ENCODE data around the gene MPHOSPH9.

Gene MPHOSPH9

GRCh38 chr12:123132951-123133619 lies 99.9 kb downstream of the MPHOSPH9 start:
- Histone ChIP-seq H4K91ac (ENCODE audit: low read length) (no peak overlapping the region), H3K18ac (ENCODE audit: low read depth in 1 of 2, low read length in 2 of 2) (no peak overlapping the region), H3K27ac (ENCODE audit: low read length, poor library complexity, severe bottlenecking) (no peak overlapping the region), H2BK12ac (ENCODE audit: low read length in 2 of 2) (no peak overlapping the region), H3K36me3 (ENCODE audit: control insufficient read depth in 1 of 2, insufficient read depth in 2 of 2, low read depth in 1 of 2, low read length in 2 of 2) (peaks cover 0 to 3% of the 10 kb centered on the region in 2 experiments), H3K27me3 (ENCODE audit: control insufficient read depth in 1 of 2, insufficient read depth in 1 of 2, low read length in 2 of 2) (no peaks in the 10 kb centered on the region), H3K9me3 (ENCODE audit: control insufficient read depth, low read length) (no peaks in the 10 kb centered on the region), H3K4me1 (ENCODE audit: control insufficient read depth, insufficient read depth, low read depth, low read length) (peaks cover 12% of the 10 kb centered on the region), H2BK15ac (ENCODE audit: low read depth, poor library complexity, severe bottlenecking) (no peak overlapping the region), H3K4me2 (ENCODE audit: low read length, poor library complexity, severe bottlenecking) (no peak overlapping the region), H3K9ac (ENCODE audit: low read length) (no peak overlapping the region), H2BK120ac (ENCODE audit: low read depth, low read length) (no peak overlapping the region), H3K4me3 (ENCODE audit: insufficient read depth in 1 of 2, low read depth in 1 of 2, low read length in 2 of 2) (no peak overlapping the region), H2BK5ac (ENCODE audit: low read depth, low read length, poor library complexity, severe bottlenecking) (no peak overlapping the region), H3K23ac (ENCODE audit: low read length in 2 of 2) (no peak overlapping the region), H2AFZ (ENCODE audit: low read depth, low read length) (no peak overlapping the region), H4K8ac (ENCODE audit: low read length) (no peak overlapping the region), H3K4ac (ENCODE audit: low read depth in 1 of 2, low read length in 2 of 2) (no peak overlapping the region), H3K79me1 (replicated peaks; ENCODE audit: low read length, poor library complexity, severe bottlenecking) (peaks cover 33% of the 10 kb centered on the region), H3K14ac (ENCODE audit: low read length in 2 of 2) (no peak overlapping the region), H2AK5ac (ENCODE audit: low read length, severe bottlenecking) (peak overlapping the region; percentile 20)
- DNase-seq, result no peak
- WGBS, result 97% methylated on average over 2 of the region's 3 CpGs

- peak overlapping the region; percentile 1 to 58 for H3K18ac ChIP-seq (ENCODE audit: low read depth in 1 of 2, low read length in 2 of 2)
- no peak overlapping the region for H2AFZ ChIP-seq (ENCODE audit: low read depth, low read length)
- H3K4me3 ChIP-seq (ENCODE audit: insufficient read depth in 1 of 2, low read depth in 1 of 2, low read length in 2 of 2), result no peak overlapping the region
- no peak for DNase-seq
- H3K14ac ChIP-seq (ENCODE audit: low read length in 2 of 2), result peak overlapping the region in 1 of 2 experiments; percentile 55
- no peak overlapping the region for H2BK120ac ChIP-seq (ENCODE audit: low read depth, low read length)
- no peak overlapping the region for H3K23ac ChIP-seq (ENCODE audit: low read length in 2 of 2)
- no peaks in the 10 kb centered on the region for H3K9me3 ChIP-seq (ENCODE audit: control insufficient read depth, low read length)
- H2BK15ac ChIP-seq (ENCODE audit: low read depth, poor library complexity, severe bottlenecking), result no peak overlapping the region
- peaks cover 0 to 3% of the 10 kb centered on the region in 2 experiments for H3K36me3 ChIP-seq (ENCODE audit: control insufficient read depth in 1 of 2, insufficient read depth in 2 of 2, low read depth in 1 of 2, low read length in 2 of 2)
- no peaks in the 10 kb centered on the region for H3K27me3 ChIP-seq (ENCODE audit: control insufficient read depth in 1 of 2, insufficient read depth in 1 of 2, low read length in 2 of 2)
- H2AK5ac ChIP-seq (ENCODE audit: low read length, severe bottlenecking), result no peak overlapping the region
- no peak overlapping the region for H3K27ac ChIP-seq (ENCODE audit: low read length, poor library complexity, severe bottlenecking)
- no peak overlapping the region for H4K8ac ChIP-seq (ENCODE audit: low read length)
- WGBS, result 92% methylated on average over 12 of the region's 12 CpGs
- H3K4ac ChIP-seq (ENCODE audit: low read depth in 1 of 2, low read length in 2 of 2), result peak overlapping the region in 1 of 2 experiments; percentile 17
- no peak overlapping the region for H2BK5ac ChIP-seq (ENCODE audit: low read depth, low read length, poor library complexity, severe bottlenecking)
- H3K4me1 ChIP-seq (ENCODE audit: control insufficient read depth, insufficient read depth, low read depth, low read length), result peaks cover 16% of the 10 kb centered on the region
- no peak overlapping the region for H3K9ac ChIP-seq (ENCODE audit: low read length)
- peak overlapping the region in 1 of 2 experiments; percentile 51 for H2BK12ac ChIP-seq (ENCODE audit: low read length in 2 of 2)
- H3K4me2 ChIP-seq (ENCODE audit: low read length, poor library complexity, severe bottlenecking), result no peak overlapping the region
- no peak overlapping the region for H4K91ac ChIP-seq (ENCODE audit: low read length)
- H3K79me1 ChIP-seq (replicated peaks; ENCODE audit: low read length, poor library complexity, severe bottlenecking), result peaks cover 30% of the 10 kb centered on the region
Observed at GRCh38 chr12:123131879-123132402, 101.0 kb downstream of the MPHOSPH9 start.

GRCh38 chr12:123131291-123131832 lies 101.6 kb downstream of the MPHOSPH9 start:
- Histone ChIP-seq H2BK5ac (ENCODE audit: low read depth, low read length, poor library complexity, severe bottlenecking) (no peak overlapping the region), H3K36me3 (ENCODE audit: control insufficient read depth in 1 of 2, insufficient read depth in 2 of 2, low read depth in 1 of 2, low read length in 2 of 2) (peaks cover 0 to 3% of the 10 kb centered on the region in 2 experiments), H3K79me1 (replicated peaks; ENCODE audit: low read length, poor library complexity, severe bottlenecking) (peaks cover 30% of the 10 kb centered on the region), H3K18ac (ENCODE audit: low read depth in 1 of 2, low read length in 2 of 2) (peak overlapping the region; percentile 1 to 58), H2BK12ac (ENCODE audit: low read length in 2 of 2) (peak overlapping the region in 1 of 2 experiments; percentile 46), H3K27ac (ENCODE audit: low read length, poor library complexity, severe bottlenecking) (no peak overlapping the region), H3K4me2 (ENCODE audit: low read length, poor library complexity, severe bottlenecking) (no peak overlapping the region), H2AFZ (ENCODE audit: low read depth, low read length) (no peak overlapping the region), H3K9me3 (ENCODE audit: control insufficient read depth, low read length) (no peaks in the 10 kb centered on the region), H2BK15ac (ENCODE audit: low read depth, poor library complexity, severe bottlenecking) (no peak overlapping the region), H4K91ac (ENCODE audit: low read length) (peak overlapping the region; percentile 8), H3K14ac (ENCODE audit: low read length in 2 of 2) (peak overlapping the region in 1 of 2 experiments; percentile 13), H4K8ac (ENCODE audit: low read length) (no peak overlapping the region), H3K4me1 (ENCODE audit: control insufficient read depth, insufficient read depth, low read depth, low read length) (peaks cover 18% of the 10 kb centered on the region), H3K23ac (ENCODE audit: low read length in 2 of 2) (no peak overlapping the region), H3K4me3 (ENCODE audit: insufficient read depth in 1 of 2, low read depth in 1 of 2, low read length in 2 of 2) (no peak overlapping the region), H2BK120ac (ENCODE audit: low read depth, low read length) (no peak overlapping the region), H2AK5ac (ENCODE audit: low read length, severe bottlenecking) (no peak overlapping the region), H3K4ac (ENCODE audit: low read depth in 1 of 2, low read length in 2 of 2) (peak overlapping the region in 1 of 2 experiments; percentile 17), H3K27me3 (ENCODE audit: control insufficient read depth in 1 of 2, insufficient read depth in 1 of 2, low read length in 2 of 2) (no peaks in the 10 kb centered on the region), H3K9ac (ENCODE audit: low read length) (no peak overlapping the region)
- WGBS, result 87% methylated on average over 4 of the region's 4 CpGs
- DNase-seq, result peak; percentile 31

- no peak overlapping the region for H3K23ac ChIP-seq (ENCODE audit: low read length in 2 of 2)
Observed at GRCh38 chr12:123129621-123130020, 103.3 kb downstream of the MPHOSPH9 start.

More at GRCh38 chr12:123129621-123130020, 103.3 kb downstream of the MPHOSPH9 start:
- Histone ChIP-seq H3K4me3 (ENCODE audit: insufficient read depth in 1 of 2, low read depth in 1 of 2, low read length in 2 of 2) (no peak overlapping the region), H3K36me3 (ENCODE audit: control insufficient read depth in 1 of 2, insufficient read depth in 2 of 2, low read depth in 1 of 2, low read length in 2 of 2) (no peaks in the 10 kb centered on the region), H2BK120ac (ENCODE audit: low read depth, low read length) (peak overlapping the region; percentile 54), H2AFZ (ENCODE audit: low read depth, low read length) (no peak overlapping the region), H2AK5ac (ENCODE audit: low read length, severe bottlenecking) (no peak overlapping the region), H3K27me3 (ENCODE audit: control insufficient read depth in 1 of 2, insufficient read depth in 1 of 2, low read length in 2 of 2) (no peaks in the 10 kb centered on the region), H3K4ac (ENCODE audit: low read depth in 1 of 2, low read length in 2 of 2) (no peak overlapping the region), H3K9me3 (ENCODE audit: control insufficient read depth, low read length) (no peaks in the 10 kb centered on the region), H2BK12ac (ENCODE audit: low read length in 2 of 2) (no peak overlapping the region), H4K8ac (ENCODE audit: low read length) (no peak overlapping the region), H3K79me1 (replicated peaks; ENCODE audit: low read length, poor library complexity, severe bottlenecking) (peaks cover 24% of the 10 kb centered on the region), H3K4me2 (ENCODE audit: low read length, poor library complexity, severe bottlenecking) (no peak overlapping the region), H3K14ac (ENCODE audit: low read length in 2 of 2) (no peak overlapping the region), H4K91ac (ENCODE audit: low read length) (no peak overlapping the region), H3K9ac (ENCODE audit: low read length) (no peak overlapping the region), H3K18ac (ENCODE audit: low read depth in 1 of 2, low read length in 2 of 2) (no peak overlapping the region), H3K27ac (ENCODE audit: low read length, poor library complexity, severe bottlenecking) (no peak overlapping the region), H2BK5ac (ENCODE audit: low read depth, low read length, poor library complexity, severe bottlenecking) (no peak overlapping the region), H3K4me1 (ENCODE audit: control insufficient read depth, insufficient read depth, low read depth, low read length) (peaks cover 22% of the 10 kb centered on the region), H2BK15ac (ENCODE audit: low read depth, poor library complexity, severe bottlenecking) (no peak overlapping the region)
- WGBS, result 100% methylated on average over 3 of the region's 4 CpGs
- no peak for DNase-seq
